HEK293 (cell line): ENCODE data around the gene EDIL3.

Source experiments
- ZBTB7A ChIP-seq: fragments of 450-650 bp; formaldehyde crosslinking; IDR thresholded peaks from 2 replicates; pipeline ENCODE4 v1.5.1; 2016; ENCODE audit warnings: low read depth, missing biosample characterization, missing genetic modification characterization
- ZEB2 ChIP-seq: fragments of 450-650 bp; formaldehyde crosslinking; IDR thresholded peaks from 2 replicates; pipeline ENCODE4 v1.5.1; 2016; ENCODE audit warnings: missing biosample characterization, missing genetic modification characterization
- ZNF423 ChIP-seq: fragments of 450-650 bp; formaldehyde crosslinking; IDR thresholded peaks from 2 replicates; pipeline ENCODE4 v1.5.1; 2016; ENCODE audit warnings: missing biosample characterization, missing genetic modification characterization
- ZNF555 ChIP-seq: fragments of 450-650 bp; formaldehyde crosslinking; conservative IDR thresholded peaks from 2 replicates; pipeline ENCODE4 v1.5.1; 2017; ENCODE audit warnings: missing biosample characterization, mild to moderate bottlenecking, missing genetic modification characterization, inconsistent platforms
- ZNF561 ChIP-seq: fragments of 450-650 bp; IDR thresholded peaks from 2 replicates; pipeline ENCODE4 v1.5.1; 2018; ENCODE audit warnings: missing biosample characterization, missing genetic modification characterization, borderline replicate concordance
- ZNF837 ChIP-seq: fragments of 450-650 bp; formaldehyde crosslinking; IDR thresholded peaks from 2 replicates; pipeline ENCODE4 v1.5.1; 2016; ENCODE audit warnings: missing biosample characterization, missing genetic modification characterization
- TF ChIP-seq, protein P1 (sequence below): fragments of 450-650 bp; formaldehyde crosslinking; IDR thresholded peaks from 2 replicates; pipeline ENCODE4 v1.5.1; 2016; ENCODE audit warnings: missing biosample characterization, missing genetic modification characterization

- TF ChIP-seq ZNF423 (tag by site-specific recombination): no peak
- TF ChIP-seq, protein P1, sequence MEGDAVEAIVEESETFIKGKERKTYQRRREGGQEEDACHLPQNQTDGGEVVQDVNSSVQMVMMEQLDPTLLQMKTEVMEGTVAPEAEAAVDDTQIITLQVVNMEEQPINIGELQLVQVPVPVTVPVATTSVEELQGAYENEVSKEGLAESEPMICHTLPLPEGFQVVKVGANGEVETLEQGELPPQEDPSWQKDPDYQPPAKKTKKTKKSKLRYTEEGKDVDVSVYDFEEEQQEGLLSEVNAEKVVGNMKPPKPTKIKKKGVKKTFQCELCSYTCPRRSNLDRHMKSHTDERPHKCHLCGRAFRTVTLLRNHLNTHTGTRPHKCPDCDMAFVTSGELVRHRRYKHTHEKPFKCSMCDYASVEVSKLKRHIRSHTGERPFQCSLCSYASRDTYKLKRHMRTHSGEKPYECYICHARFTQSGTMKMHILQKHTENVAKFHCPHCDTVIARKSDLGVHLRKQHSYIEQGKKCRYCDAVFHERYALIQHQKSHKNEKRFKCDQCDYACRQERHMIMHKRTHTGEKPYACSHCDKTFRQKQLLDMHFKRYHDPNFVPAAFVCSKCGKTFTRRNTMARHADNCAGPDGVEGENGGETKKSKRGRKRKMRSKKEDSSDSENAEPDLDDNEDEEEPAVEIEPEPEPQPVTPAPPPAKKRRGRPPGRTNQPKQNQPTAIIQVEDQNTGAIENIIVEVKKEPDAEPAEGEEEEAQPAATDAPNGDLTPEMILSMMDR (tag by site-specific recombination): no peak
- no peak for TF ChIP-seq ZEB2
- no peak for TF ChIP-seq ZBTB7A (tag by site-specific recombination)
- no peak for TF ChIP-seq ZNF555 (tag by site-specific recombination)
- TF ChIP-seq ZNF837 (tag by site-specific recombination): no peak
- TF ChIP-seq ZNF561: no peak
These were observed 458.7 kb downstream of the EDIL3 start for GRCh38 chr5:83925955-83926337.
